Vagina (tissue), 2 donors: ENCODE results near the gene C7orf33.

Experiments used
- POLR2AphosphoS5 ChIP-seq, 2 donors: sonication (generic); formaldehyde crosslinking; IDR thresholded peaks; one replicate each; pipeline ENCODE4 v1.9.0; 2017; ENCODE audit warnings: antibody characterized with exemption in 2 of 2, mild to moderate bottlenecking in 2 of 2, low read depth in 1 of 2; ENCODE audit not compliant: insufficient read depth in 1 of 2
- TF ChIP-seq, protein P1 (sequence below), 3 experiments: fragments of 450-650 bp in 2 of 3; fragments of 200-600 bp in 1 of 3; sonication (generic) in 1 of 3; IDR thresholded peaks; one replicate each; pipeline ENCODE4 v1.5.1; 2017 to 2019; ENCODE audit warnings: antibody characterized with exemption in 3 of 3, mild to moderate bottlenecking in 2 of 3, moderate library complexity in 2 of 3

DNA sequence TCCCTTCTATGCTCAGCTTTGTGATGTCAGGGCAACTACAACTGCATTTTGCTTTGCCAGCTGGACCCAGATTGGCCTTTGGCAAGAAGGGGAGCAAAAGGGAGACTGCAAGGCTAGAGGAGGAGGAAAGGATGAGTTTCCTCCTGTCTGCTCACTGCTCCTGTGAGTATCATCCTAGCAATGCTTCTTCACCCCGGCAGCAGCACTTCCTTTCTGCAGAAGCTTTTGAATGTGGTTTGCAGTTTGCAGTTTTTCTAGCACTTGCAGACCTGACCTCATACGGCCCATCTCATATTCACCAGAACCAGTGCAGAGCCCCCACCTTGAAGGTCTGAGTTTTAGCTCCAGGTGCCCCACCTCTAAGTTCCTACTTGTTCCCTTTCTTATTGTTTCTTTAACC is 14.8 kb downstream of the C7orf33 start:
- TF ChIP-seq, protein P1, sequence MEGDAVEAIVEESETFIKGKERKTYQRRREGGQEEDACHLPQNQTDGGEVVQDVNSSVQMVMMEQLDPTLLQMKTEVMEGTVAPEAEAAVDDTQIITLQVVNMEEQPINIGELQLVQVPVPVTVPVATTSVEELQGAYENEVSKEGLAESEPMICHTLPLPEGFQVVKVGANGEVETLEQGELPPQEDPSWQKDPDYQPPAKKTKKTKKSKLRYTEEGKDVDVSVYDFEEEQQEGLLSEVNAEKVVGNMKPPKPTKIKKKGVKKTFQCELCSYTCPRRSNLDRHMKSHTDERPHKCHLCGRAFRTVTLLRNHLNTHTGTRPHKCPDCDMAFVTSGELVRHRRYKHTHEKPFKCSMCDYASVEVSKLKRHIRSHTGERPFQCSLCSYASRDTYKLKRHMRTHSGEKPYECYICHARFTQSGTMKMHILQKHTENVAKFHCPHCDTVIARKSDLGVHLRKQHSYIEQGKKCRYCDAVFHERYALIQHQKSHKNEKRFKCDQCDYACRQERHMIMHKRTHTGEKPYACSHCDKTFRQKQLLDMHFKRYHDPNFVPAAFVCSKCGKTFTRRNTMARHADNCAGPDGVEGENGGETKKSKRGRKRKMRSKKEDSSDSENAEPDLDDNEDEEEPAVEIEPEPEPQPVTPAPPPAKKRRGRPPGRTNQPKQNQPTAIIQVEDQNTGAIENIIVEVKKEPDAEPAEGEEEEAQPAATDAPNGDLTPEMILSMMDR (IDR thresholded peaks at IDR 0.05) = no peak
- no peak for TF ChIP-seq POLR2AphosphoS5 (IDR thresholded peaks at IDR 0.05; ENCODE audit: insufficient read depth in 1 of 2, low read depth in 1 of 2)
